NCI-H510A treated with DMSO at 0.1 percent for 48 hours (cell line): ENCODE data around the gene ERCC4.
A peak's percentile ranks its signal among the peaks of the same experiment; 100 is the strongest.
"Not testable (repeated sequence)": the region's sequence is repeated elsewhere in the genome, so short reads cannot be mapped to it uniquely, and the experiment has no call there.

ENCODE experiments used
- DNase-seq: peaks from one replicate; lab custom pipeline; 2025; lab: John Stamatoyannopoulos, UW

ERCC4 gene

DNA sequence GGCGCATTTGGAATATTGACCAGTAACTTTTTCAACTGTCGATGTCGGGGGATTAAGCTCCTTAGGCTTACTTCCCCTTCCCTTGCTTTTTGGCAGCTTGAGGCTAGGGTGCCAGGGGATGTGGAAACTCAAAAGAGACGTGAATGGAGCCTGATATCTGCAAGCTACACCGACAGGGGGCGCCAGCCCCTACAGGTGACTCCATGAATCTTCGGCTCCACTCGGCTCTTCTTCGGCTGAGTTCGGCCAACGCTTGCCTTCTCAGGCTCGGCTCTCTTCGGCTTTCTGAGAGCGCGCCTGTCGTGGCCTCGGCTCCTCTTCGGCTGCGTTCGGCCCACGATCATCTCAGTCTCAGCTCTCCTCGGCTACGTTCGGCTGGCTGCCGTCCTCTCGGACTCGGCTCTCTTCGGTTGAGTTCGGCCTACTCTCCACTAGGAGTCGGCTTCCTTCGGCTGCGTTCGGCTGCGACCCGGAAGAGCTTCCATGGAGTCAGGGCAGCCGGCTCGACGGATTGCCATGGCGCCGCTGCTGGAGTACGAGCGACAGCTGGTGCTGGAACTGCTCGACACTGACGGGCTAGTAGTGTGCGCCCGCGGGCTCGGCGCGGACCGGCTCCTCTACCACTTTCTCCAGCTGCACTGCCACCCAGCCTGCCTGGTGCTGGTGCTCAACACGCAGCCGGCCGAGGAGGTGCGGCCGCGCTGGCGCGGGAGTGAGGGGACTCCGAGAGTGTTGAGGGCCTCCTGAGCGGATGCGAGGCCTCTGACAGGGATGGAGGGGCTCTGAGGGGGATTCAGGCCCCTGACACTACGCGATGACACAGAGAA is at the start of gene ERCC4:
TSS of gene ERCC4 (plus strand) at position 472 of the 827 bp plus-strand sequence. CDS start at position 484, 12 bp downstream.
- peak; percentile 96 for DNase-seq

DNA sequence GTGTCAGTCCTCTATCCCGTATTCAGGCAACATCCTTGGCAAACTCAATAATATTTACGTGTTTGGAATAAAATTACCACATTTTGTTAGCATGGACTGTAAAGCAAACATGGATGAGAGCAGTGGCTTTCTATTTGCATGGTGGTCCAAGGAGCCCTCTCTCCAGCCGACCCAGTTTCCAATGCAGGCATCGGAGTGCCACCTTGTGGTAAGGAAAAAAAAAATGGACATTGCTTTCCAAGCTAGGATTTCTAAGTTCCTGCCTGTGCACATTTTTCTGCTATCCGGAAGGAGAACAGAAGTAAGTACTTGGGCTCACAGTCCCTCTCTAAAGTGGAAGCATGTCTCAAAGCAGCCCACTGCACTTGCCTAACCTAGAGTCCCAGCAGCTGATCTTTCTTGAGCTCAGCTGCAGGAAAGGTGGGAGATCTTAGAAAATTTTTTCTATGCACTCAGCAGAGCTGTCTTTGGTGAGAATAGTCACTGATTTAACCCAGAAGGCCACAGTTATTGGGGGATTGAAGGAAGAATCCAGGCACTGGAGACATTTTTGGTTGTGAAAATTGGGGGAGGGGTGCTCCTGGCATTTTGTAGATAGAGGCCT is 46.0 kb upstream of the ERCC4 start:
- no peak for DNase-seq

DNA sequence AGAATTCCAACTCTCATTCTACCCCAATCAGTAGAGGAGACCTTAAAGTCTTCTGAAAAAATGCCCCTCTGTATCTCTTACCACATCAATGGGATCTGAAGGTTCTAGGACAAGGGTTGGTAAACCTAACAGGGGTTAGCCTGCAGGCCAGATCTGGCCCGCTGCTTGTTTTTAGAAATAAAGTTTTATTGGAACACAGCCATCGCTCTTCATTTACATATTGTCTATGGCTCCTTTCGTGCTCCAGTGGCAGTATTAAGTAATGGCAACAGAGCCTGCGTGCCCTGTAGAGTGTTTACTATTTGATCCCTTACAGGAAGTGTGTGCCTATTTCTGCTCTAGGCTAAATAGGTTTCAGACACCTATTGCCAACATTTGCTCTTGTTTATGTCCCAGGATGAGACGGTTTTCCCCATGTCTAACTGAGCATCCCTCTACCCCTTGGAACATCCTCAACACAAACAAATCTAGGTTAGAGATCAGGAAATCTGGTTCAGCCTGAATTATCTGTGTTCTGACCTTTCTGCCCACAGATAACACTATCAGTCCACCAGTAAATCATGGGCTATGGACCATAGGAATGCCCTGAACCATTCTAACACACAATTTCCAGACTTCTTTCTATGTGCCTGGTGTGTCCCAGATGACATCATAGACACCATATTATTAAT is 44.2 kb upstream of the ERCC4 start:
- no peak for DNase-seq

DNA sequence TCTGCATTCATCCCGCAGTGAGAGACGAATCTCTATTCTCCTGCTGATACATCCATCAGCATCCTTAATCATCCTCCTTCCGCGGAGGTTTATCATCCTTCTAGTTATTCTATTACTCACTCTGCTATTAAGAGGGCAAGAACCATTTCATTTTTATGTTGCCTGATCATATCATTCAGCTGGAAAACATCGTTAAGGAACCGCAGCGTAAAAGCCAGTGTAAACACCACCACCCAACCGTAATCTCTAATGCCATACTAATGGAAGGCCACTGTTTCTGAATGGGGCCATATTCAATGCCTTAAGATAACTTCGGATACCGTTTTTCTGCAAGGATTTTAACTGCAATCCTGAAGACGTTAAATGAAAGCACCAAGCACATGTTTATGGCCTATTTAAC is 36.7 kb upstream of the ERCC4 start:
- no peak for DNase-seq

DNA sequence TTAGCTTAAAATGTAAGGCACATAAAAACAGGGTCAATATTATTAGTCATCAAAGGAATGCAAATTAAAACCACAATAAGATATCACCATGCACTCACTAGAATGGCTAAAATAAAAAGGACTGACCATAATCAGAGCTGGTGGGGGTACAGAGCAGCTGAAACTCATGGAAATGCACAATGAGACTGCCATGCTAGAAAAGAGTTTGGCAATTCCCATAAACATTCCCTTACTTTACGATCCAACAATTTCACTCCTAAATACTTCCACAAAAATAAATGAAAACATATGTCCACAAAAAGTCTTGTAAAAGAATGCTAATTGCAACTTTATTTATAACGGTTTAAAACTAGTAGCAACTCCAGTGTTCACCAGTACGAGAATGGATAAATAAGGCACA is 36.1 kb upstream of the ERCC4 start:
- no peak for DNase-seq

DNA sequence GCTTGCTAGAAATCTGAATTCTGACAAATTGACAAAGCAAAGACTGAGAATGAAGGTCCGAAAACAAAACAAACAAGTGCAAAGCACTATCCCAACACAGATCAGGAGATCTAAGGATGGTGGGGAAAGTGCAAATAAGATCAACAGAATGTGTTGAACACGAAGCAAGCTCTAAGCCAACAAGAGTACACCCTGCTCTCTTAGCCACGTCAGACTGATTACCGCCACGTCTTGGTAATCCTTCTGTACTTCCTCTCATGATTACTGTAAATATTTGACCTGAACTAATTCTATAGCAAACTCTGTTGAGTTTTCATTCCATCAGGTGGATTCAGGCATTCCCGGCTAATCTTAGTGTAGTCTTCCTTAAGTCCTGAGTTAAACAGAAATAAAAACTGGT is 34.3 kb upstream of the ERCC4 start:
- no peak for DNase-seq

DNA sequence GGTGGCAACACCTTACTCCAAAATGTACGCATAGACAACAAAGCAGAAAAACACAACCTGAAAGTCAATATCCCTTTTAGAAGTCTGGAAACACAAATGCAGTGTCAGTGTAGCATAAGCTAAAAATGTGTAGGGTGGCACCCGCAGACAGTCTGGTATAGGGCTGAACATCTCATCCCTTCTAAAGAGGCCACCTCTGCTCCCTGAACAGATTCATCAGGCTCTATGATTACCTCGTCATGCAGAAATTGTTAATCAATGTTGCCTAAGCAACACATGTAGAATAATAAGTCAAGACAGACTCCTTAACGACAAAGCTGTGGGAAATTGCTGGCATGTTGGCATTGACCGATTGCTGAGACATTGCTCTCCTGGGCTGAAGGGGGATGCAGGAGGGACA is 33.3 kb upstream of the ERCC4 start:
- no peak for DNase-seq

DNA sequence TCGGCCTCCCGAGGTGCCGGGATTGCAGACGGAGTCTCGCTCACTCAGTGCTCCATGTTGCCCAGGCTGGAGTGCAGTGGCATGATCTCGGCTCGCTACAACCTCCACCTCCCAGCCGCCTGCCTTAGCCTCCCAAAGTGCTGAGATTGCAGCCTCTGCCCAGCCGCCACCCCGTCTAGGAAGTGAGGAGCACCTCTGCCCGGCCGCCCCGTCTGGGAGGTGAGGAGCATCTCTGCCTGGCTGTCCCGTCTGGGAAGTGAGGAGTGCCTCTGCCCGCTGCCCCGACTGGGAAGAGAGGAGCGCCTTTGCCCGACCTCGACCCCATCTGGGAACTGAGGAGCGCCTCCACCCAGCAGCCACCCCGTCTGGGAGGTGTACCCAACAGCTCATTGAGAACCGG is 30.6 kb upstream of the ERCC4 start:
- not testable (repeated sequence) for DNase-seq

DNA sequence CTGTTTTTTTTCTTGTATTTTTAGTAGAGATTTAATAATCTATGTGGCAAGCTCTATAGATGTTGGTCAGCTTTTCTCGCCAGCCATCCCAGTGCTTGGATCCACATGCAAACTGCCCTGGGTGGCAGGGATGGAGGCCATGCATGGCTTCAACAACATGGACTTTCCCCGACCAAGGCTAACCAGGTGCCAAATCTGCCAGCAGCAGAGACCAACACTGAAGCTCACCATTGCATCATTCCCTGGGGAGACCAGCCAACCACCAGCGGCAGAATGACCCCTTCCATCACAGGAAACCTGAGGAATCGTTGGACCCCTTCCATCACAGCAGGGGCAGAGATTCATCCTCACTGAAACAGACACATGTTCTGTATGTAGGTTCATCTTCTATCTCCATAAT is 27.7 kb upstream of the ERCC4 start:
- DNase-seq = no peak

DNA sequence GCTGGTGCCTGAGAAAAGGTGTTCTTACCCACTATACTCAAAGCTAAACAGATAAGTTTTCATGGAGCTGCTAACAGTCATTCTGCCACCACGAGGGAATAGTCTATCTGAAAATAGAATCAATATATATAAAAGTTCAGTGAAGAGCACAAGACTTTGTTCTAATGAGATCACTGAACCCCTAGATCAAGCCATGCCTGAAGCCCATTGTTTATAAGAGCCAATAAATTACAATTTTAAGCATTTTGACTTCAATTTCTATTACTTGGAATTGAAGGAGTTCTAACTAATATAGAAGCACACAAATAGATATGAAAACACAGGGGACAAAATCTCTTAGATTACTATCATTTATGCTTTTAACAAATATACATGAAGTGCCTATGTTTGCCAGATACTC is 24.4 kb upstream of the ERCC4 start:
- DNase-seq = no peak

DNA sequence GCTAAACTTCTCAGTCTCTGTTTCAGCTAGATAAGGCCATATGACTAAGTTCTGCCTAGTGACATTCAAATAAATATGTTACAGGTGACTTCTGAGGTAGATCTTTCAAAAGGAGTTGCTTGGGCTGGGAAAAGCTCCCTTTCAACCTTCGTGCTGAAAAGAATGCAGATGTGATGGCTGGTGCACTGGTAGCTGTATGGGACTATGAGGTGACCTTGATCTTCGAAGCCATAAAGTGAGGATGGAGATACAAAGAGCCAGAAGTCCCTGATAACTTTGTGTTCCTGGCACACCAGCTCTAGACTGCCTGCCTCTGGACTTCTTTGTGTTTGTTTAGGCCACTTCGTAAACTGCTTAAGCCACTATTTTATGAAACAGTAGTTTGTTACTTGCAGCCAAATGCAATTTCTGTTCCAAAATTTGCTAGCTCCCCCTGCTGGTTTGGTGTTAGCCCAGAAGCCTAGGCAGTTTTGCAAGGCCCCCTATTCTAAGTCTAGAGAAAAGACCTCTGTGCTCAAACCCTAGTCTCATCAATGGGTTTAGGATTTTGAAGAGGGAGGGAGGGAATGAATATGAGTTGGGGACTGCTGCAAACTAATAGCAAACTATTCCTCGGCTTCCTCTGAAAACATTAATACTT is 23.3 kb upstream of the ERCC4 start:
- no peak for DNase-seq

DNA sequence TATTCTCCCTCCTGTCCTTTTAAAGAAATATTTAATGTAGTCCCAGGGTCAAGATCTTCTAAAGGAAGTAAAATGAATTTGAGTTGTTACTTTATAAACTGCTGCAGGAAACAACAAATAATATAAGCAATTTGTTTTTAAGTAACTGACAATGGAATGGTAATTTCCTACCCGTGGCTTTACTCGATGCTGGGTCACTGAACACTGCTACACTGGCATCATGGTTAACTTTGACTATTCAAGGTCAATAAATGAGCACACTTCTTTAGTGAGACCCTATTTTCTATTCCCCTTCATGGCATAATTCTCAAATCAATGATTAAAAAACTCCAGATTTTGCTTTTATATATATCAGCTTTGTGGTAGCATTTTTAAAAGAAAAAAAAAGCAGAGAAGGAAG is 22.1 kb upstream of the ERCC4 start:
- no peak for DNase-seq

DNA sequence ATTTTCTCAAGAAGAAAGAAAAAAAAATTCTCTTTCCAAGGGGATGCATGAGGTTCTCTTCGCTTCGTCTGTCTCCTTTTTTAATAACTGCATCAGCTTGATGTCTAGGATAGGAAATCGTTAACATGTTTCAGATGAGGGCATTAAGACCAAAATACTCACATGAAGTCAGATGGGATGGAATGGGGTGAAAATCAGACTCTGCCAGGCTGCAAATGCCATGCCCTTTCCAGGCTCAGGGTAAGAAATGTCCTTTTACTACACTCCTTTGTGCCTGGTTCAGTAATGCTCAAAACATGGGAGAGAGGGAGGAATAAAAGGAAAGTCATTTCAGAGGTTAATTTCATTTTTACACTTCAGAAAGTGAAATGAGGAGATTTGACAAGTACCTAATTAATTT is 21.7 kb upstream of the ERCC4 start:
- no peak for DNase-seq

DNA sequence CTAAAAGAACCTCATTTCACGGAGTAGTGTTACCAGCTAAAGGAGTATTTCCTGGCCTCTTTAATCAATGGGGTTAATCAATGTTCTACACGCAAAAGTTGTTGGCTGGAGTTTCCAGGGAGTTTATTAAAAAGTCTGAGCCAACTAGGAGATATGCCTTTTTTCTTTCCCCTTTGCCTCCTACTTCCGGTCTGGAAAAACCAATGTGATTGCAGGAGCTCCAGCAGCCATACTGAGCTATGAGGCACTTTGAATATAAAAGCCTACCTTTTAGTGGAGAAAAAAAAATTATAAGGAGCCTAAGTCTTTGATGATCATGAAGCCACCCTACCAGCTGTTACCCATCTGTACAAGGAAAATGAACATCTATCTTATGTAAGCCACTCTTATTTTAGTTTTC is 17.9 kb upstream of the ERCC4 start:
- no peak for DNase-seq

DNA sequence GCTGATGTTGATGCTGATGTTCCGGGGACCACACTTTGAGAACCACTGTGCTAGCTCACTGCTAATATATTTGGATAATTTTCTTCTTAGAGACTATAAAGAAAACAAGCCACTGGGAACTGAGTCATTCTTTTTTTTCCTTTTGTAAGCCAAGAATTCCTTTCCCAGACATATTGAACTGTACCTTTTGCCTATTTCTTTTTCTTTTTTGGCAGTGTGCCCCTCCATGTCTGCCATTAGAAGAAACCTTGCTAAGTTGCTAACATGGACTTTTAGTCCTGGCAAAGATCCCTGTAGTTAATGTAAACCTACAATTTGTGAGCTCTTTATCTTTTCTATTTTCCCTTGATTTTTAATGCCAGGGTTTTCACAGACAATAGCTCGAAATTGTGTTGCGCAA is 17.3 kb upstream of the ERCC4 start:
- DNase-seq = no peak

DNA sequence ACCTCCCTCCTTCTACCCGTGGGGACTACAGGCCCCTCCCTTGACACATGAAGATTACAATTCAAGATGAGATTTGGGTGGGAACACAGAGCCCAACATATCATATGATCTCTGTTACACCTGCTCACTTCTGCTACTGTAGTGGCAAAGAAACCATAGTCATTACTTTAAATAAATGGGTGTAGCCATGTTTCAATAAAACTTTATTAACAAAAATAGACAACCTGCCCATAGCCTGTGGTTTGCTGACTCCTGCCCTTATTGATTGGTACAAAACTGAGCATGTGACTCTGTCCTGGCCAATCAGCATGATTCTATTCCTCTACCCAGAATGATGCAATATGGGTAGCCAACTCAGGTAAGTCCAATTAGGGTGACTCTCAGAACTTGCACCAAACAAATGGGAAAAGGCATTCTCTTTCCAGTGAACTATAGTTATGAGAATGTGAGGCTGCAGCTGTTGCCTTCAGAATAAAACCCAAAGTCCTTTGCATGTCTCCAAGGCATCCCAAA is 15.7 kb upstream of the ERCC4 start:
- DNase-seq = no peak

DNA sequence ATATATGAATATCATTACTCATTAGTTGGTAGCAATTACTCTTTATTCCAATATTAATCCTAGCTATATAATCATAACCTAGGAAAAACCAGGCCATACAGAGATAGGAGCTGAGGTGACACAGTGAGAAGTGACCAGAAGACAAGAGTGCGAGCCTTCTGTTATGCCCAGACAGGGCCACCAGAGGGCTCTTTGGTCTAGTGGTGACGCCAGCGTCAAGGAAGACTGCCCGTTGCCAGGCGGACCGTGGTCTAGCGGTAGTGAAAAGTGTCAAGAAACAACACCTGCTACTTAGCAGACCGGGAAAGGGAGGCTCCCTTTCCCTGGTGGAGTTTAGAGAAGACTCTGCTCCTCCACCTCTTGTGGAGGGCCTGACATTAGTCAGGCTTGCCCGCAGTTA is 15.1 kb upstream of the ERCC4 start:
- DNase-seq = not testable (repeated sequence)

DNA sequence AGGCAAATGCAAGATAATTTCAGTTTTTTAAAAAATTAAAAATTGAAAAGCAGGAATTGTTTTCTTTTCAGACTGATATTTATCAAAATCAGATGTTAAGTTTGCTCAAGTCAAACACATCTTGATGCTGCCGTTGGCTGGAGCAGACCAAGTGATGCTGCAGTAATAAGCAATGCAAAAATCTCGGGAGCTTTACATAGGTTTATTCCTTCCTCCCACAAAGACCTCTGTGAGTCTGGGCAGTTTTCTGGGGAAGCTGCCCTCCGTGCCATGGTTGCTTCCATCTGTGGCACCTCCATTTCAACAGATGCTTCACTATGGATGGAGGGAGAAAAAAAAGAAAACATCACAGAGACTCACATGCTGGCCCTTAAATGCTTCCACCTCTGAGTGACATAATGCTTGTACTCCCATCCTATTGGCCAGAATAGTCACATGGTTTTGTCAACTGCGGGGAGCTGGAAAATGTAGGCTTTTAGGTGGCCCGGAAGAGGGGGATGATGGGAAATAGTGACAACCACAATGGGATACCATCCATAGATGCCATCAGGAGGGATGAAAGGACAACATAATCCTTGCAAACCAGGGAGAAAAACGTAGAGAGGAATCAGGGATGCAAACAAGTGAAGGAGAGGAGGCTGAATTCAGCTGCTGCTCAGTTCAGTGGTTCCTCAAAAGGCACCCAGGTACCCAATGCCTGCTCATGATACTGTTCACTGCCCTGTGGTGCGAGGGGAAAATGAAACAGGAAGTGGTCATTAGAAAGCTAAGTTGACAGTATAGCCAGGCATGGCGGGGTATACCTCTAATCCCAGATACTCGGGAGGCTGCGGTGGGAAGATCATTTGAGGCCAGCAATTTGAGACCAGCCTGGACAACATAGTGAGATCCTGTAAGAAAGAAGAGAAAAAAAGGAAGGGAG is 13.5 kb upstream of the ERCC4 start:
- no peak for DNase-seq

DNA sequence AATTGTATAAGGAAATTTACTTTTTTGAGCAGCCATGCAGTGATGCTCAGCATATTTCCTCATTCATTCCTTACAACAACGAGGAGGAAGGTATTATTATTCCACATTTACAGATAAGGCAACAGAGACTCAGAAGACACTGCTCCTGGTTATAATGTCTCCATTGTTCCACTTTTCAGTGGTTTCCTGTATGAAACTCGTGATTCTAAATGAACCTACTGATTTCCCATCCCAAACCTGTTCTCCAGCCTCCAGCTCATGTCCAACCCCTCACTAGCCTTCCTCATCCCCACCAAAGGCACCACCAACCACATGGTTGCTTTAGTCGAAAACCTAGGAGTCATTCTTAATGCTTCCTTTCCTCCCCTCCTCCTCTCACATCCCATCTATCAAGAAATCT is 12.5 kb upstream of the ERCC4 start:
- DNase-seq = no peak

DNA sequence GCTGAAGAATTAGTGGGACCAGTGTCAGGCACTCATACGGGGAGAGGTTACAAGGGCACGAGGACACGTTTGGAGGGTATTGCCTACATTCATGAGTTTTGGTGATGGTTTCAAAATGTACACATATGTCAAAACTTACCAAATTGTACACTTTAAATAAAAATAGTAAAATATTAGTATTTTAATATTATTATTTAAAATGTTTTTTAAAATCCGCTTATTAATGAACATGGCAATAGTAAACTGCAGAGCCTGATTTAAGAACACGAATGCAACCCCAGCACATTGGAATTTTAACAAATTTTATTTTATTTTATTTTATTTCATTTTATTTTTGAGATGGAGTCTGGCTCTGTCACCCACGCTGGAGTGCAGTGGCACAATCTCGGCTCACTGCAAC is 10.9 kb upstream of the ERCC4 start:
- DNase-seq = no peak

DNA sequence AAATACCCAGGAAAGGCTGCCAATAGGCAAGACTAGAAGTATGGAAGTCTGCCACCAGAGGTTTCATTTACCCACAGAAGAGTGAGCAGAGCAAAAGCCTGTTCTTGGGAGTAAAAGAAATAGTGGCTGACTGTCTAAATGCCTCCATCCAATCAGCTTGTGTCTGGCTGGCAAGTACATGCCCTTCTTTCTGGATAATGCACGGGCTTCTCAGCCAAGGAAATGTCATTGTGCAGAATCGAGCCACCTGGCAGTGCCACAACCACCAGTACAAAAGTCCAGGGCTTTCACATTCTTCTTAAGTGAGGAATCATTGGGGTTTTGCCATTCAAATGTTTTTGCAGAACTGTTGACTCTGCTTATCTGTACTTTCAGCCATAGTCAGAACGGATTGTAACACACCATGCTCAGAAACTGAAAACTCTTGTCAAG is 10.1 kb upstream of the ERCC4 start:
- DNase-seq = no peak
